Osteoblast (primary cell): ENCODE results near the gene LRMDA. TPM values are rescaled to one million over a fixed set of nuclear protein-coding genes. Genes with fewer than 3 reads are reported as not detected.

Experiments used
- DNase-seq: peaks from one replicate; pipeline ENCODE4 v3.0.0; 2011; ENCODE audit warnings: low spot score, mixed read lengths; ENCODE audit not compliant: insufficient read length; ENCODE audit errors: missing footprints
- H2AFZ ChIP-seq: 2 replicates; pipeline ENCODE4 v1.6.0; 2011; ENCODE audit warnings: mild to moderate bottlenecking, low read length
- H3K27ac ChIP-seq: 2 replicates; pipeline ENCODE4 v1.5.1; 2011; ENCODE audit warnings: mild to moderate bottlenecking, low read depth, low read length, moderate library complexity
- H3K27me3 ChIP-seq: 2 replicates; pipeline ENCODE4 v1.6.0; 2012; ENCODE audit warnings: mild to moderate bottlenecking, control low read depth, inconsistent platforms, low read length, moderate library complexity; ENCODE audit not compliant: insufficient read depth
- H3K36me3 ChIP-seq: 2 replicates; pipeline ENCODE4 v1.5.1; 2011; ENCODE audit warnings: mild to moderate bottlenecking, low read length, control low read depth, moderate library complexity; ENCODE audit not compliant: insufficient read depth
- H3K4me1 ChIP-seq: 2 replicates; pipeline ENCODE4 v1.5.1; 2011; ENCODE audit warnings: mild to moderate bottlenecking, low read length, control low read depth, moderate library complexity; ENCODE audit not compliant: insufficient read depth
- H3K4me2 ChIP-seq: 2 replicates; pipeline ENCODE4 v1.6.0; 2011; ENCODE audit warnings: mild to moderate bottlenecking, low read length; ENCODE audit not compliant: insufficient read depth
- H3K4me3 ChIP-seq: fragments of 200-600 bp; sonication (generic); 3 replicates; pipeline ENCODE4 v1.5.1; 2012; ENCODE audit warnings: mild to moderate bottlenecking, low read length, inconsistent platforms; ENCODE audit not compliant: insufficient read depth
- H3K79me2 ChIP-seq: 2 replicates; pipeline ENCODE4 v1.6.0; 2012; ENCODE audit warnings: mild to moderate bottlenecking, low read length, control low read depth, inconsistent platforms; ENCODE audit not compliant: insufficient read depth
- H3K9me3 ChIP-seq: 2 replicates; pipeline ENCODE4 v1.5.1; 2011; ENCODE audit warnings: low read depth, low read length, control low read depth
- H4K20me1 ChIP-seq: 2 replicates; pipeline ENCODE4 v1.6.0; 2012; ENCODE audit warnings: mild to moderate bottlenecking, low read length, control low read depth; ENCODE audit not compliant: insufficient read depth
- total RNA-seq: library from RNA; depleted of rRNA; stranded (reverse); fragments of >200 nt; gene quantifications from 2 replicates; pipeline ENCODE4 v1.2.3, GENCODE V29; 2012
- TF ChIP-seq, protein P1 (sequence below): IDR thresholded peaks from 2 replicates; pipeline ENCODE4 v1.5.1; 2011; ENCODE audit warnings: mild to moderate bottlenecking, low read depth, low read length, moderate library complexity; ENCODE audit errors: extremely low read depth

Gene LRMDA
- total RNA-seq, 1 donor: 18.5 TPM

DNA sequence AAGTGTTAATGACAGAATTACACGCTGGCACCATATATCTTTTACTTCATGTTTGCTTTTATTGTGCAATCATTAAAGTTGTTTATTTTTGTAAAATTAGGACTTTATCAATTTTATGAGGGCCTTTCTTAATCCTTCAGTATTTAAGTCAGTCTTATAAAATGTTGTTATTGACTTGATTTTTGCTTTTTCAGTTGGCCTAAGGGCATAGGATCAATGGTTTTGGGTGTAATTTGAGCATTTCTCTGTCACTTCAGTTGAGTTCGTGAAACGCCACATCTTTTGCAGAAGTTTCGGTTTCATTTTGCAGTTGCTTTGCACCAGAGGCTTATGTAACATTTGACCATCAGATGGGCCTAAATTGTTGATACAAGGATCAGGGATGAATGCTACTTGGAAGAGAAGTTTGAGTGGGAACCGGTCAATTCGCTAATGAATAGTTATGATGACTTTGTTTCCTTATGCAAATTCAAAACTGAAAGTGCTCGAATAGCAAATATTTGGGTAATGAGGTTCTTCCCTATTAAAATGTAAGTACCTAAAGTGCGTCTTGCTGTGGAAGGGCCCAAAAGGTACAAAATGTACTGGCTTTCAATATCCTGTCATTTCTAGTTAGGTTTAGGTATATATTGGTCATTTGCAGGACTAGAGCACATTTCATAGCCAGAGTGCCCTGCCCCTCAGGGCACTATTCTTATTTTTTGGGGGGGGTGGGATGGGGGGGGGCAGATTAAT, 340.9 kb downstream of the LRMDA start:
- TF ChIP-seq, protein P1, sequence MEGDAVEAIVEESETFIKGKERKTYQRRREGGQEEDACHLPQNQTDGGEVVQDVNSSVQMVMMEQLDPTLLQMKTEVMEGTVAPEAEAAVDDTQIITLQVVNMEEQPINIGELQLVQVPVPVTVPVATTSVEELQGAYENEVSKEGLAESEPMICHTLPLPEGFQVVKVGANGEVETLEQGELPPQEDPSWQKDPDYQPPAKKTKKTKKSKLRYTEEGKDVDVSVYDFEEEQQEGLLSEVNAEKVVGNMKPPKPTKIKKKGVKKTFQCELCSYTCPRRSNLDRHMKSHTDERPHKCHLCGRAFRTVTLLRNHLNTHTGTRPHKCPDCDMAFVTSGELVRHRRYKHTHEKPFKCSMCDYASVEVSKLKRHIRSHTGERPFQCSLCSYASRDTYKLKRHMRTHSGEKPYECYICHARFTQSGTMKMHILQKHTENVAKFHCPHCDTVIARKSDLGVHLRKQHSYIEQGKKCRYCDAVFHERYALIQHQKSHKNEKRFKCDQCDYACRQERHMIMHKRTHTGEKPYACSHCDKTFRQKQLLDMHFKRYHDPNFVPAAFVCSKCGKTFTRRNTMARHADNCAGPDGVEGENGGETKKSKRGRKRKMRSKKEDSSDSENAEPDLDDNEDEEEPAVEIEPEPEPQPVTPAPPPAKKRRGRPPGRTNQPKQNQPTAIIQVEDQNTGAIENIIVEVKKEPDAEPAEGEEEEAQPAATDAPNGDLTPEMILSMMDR: no peak
- no peaks in the 10 kb centered on the region for H3K27me3 ChIP-seq
- no peaks in the 10 kb centered on the region for H3K79me2 ChIP-seq
- no peaks in the 10 kb centered on the region for H3K36me3 ChIP-seq
- no peaks in the 10 kb centered on the region for H4K20me1 ChIP-seq
- peak overlapping the region; percentile 83 for H3K27ac ChIP-seq
- peak overlapping the region; percentile 69 for H2AFZ ChIP-seq
- no peaks in the 10 kb centered on the region for H3K9me3 ChIP-seq
- peak overlapping the region; percentile 67 for H3K4me3 ChIP-seq
- DNase-seq: no peak
- H3K4me2 ChIP-seq: peak overlapping the region; percentile 78
- peaks cover 35% of the 10 kb centered on the region for H3K4me1 ChIP-seq

DNA sequence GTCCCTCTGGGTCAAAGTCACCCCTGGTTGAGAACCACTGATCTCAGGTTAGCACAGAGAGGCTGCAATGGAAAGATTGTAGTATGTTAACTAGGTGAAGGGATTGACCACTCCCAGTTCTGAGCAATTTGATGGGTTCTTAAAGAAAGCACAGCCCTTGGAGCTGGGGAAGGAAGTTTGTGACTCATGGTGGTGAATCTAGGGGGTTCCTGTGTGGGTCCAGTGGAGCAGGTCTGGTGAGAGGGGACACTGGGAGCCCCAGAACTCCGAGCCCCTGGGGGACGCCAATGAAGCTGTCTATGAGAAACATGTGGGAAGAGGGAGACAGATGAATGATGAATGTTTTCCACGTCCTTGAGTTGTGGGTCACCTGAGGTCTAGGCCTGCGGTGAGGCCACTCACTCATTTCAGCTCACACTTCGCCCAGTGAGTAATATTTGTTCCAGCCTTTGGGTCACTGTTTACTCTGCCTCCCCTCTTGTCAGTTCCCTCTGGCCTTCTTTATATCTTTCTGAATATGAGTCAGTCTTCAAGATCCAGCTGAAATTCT, 341.9 kb downstream of the LRMDA start:
- Histone ChIP-seq H4K20me1 (no peaks in the 10 kb centered on the region), H3K27me3 (no peaks in the 10 kb centered on the region), H3K27ac (peak overlapping the region; percentile 83), H3K4me2 (peak overlapping the region; percentile 45), H2AFZ (peak overlapping the region; percentile 28), H3K79me2 (no peaks in the 10 kb centered on the region), H3K36me3 (no peaks in the 10 kb centered on the region), H3K9me3 (no peaks in the 10 kb centered on the region), H3K4me3 (no peak overlapping the region), H3K4me1 (peaks cover 35% of the 10 kb centered on the region)
- TF ChIP-seq, protein P1: no peak
- DNase-seq: peak; percentile 71

DNA sequence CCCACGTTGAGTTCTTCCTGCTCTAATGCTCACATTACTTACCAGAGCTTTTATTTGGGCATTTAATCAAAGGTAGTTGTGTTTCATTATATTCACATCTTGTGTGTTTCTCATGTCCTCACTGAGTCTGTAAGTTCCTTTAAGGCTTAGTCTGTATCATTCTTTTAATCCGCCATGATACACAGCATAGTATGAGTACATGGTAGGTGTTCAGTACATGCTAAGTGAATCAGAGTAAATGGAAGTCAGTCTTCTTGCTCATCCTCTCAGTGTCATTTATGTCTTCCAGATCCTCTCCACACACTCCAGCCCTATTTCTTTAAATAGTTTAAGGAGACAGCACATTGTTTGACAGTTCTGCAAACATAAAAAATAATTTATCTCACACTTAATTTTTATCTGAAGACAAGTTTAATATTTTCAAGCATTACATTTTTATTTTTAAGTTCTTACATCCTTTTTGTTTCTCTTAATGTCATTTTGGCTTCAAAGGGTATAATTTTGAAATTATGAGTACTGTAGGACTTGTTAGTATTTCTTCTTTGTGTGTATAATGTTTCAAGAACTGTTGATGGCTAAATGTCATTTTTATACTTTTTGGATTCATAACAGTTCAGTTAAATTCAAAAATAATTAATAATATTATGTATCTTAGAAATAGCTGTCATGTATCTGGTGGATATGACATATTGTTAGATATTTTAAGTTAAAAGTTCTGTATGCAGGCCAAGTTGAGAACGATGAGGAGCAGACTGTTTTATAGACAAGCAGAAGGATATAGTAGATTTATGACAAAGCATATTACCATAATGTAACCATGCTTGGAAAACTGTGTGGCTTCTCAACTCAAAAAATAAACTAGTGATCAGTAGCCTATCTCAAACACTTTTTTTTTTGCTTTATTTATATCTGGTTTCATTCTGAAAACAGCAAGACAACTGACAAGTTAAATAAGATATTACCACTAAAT, 342.7 kb downstream of the LRMDA start:
- Histone ChIP-seq H3K9me3 (no peaks in the 10 kb centered on the region), H3K4me3 (no peak overlapping the region), H4K20me1 (no peaks in the 10 kb centered on the region), H3K36me3 (no peaks in the 10 kb centered on the region), H3K79me2 (no peaks in the 10 kb centered on the region), H2AFZ (peak overlapping the region; percentile 18), H3K27ac (peak overlapping the region; percentile 83), H3K4me2 (peak overlapping the region; percentile 21), H3K27me3 (no peaks in the 10 kb centered on the region), H3K4me1 (peaks cover 39% of the 10 kb centered on the region)
- no peak for DNase-seq
- TF ChIP-seq, protein P1: no peak
